ENCODE data around the gene SHISA2. TPM values are rescaled to one million over a fixed set of nuclear protein-coding genes. Genes with fewer than 3 reads are reported as not detected.
"Not testable (repeated sequence)": the region's sequence is repeated elsewhere in the genome, so short reads cannot be mapped to it uniquely, and the experiment has no call there.

The SHISA2 gene
- total RNA-seq = 1.3 and 1.7 TPM in 2 replicates
- long read RNA-seq, partial matches to known transcripts = 0 of 1 reads
- long read RNA-seq, other reads (novel, unspliced or antisense) = 0 of 1 reads

DNA sequence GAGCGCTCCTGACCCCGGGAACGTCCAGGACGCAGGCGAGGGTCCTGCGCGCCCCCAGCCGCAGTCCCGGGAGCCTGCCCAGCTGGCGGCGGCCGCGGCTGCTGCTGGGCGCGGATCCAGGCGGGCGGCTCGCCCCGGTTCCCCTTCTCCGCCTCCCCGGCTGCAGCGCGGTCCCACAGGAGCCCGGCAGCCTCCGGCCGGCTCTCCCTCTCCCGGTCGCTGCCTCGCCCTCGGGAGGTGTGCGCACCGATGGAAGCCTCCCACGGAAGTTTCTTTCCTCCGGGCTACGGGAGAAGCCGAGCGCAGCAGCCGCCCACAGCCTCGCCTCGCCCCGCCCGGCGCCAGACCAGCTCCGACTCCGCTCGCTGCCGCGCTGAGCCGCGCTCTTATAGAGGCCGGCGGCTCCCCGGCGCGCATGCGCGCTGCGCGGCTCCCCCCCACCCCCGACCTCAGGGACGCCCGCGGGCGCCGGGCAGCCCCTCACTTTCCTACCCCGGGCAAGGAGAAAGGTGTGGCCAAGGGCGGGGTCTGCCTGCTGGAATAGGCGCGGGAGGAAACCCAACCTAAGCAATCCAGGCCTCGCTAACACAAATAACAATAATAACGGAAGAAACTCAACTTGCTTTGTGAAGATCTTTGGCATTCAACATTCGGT is at the start of gene SHISA2:
Gene SHISA2, minus strand, starts transcription at position 360 of the 655 bp plus-strand sequence. CDS start 1,041 bp downstream, outside the sequence.
- no peaks in the 10 kb centered on the region for H3K36me3 Mint-ChIP-seq (ENCODE audit: low read depth)
- DNase-seq (ENCODE audit: low read depth, low spot score) = peak; percentile 30
- TF ChIP-seq CTCF (conservative IDR thresholded peaks at IDR 0.05) = no peak
- peaks cover 15% of the 10 kb centered on the region for H3K4me1 Mint-ChIP-seq
- peaks cover 68% of the 10 kb centered on the region for H3K27me3 Mint-ChIP-seq (ENCODE audit: low read depth)
- H3K27ac Mint-ChIP-seq (ENCODE audit: unreplicated experiment) = no peak within 1 kb of the TSS
- H3K9me3 Mint-ChIP-seq = no peaks in the 10 kb centered on the region
- H3K4me3 Mint-ChIP-seq = peak within 1 kb of the TSS; percentile 77

- no peak overlapping the region for H3K27ac Mint-ChIP-seq (ENCODE audit: unreplicated experiment)
- H3K9me3 Mint-ChIP-seq = peaks cover 2% of the 10 kb centered on the region
- H3K27me3 Mint-ChIP-seq (ENCODE audit: low read depth) = peaks cover 6% of the 10 kb centered on the region
- no peak for DNase-seq (ENCODE audit: low read depth, low spot score)
- H3K4me3 Mint-ChIP-seq = no peak overlapping the region
- no peak for TF ChIP-seq CTCF (conservative IDR thresholded peaks at IDR 0.05)
- no peaks in the 10 kb centered on the region for H3K4me1 Mint-ChIP-seq
- peaks cover 4% of the 10 kb centered on the region for H3K36me3 Mint-ChIP-seq (ENCODE audit: low read depth)
These were observed 44.2 kb upstream of the SHISA2 start for GRCh38 chr13:26095846-26096610.

DNA sequence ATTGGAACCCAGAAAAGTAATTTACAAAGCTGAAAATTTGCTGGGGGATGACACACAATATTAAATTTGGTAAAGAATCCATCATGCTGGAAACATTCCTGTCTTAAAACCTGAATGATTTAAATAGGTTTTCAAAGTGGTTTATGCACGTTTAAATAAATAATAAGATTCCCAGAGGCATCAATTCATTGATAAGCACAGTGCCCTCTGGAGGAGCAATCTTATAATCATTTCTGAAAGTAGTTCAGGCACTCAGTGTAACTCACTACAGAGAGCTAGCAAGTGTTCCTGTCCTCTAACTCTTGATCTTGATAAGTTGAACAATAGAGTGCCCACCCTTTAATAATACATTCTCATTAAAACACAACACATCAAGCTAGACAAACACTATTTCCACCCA is 43.5 kb upstream of the SHISA2 start:
- Mint-ChIP-seq H3K27ac (ENCODE audit: unreplicated experiment) (no peak overlapping the region), H3K9me3 (peaks cover 2% of the 10 kb centered on the region), H3K27me3 (ENCODE audit: low read depth) (peaks cover 6% of the 10 kb centered on the region), H3K4me1 (no peaks in the 10 kb centered on the region), H3K4me3 (no peak overlapping the region), H3K36me3 (ENCODE audit: low read depth) (peaks cover 4% of the 10 kb centered on the region)
- no peak for DNase-seq (ENCODE audit: low read depth, low spot score)
- no peak for TF ChIP-seq CTCF (conservative IDR thresholded peaks at IDR 0.05)

DNA sequence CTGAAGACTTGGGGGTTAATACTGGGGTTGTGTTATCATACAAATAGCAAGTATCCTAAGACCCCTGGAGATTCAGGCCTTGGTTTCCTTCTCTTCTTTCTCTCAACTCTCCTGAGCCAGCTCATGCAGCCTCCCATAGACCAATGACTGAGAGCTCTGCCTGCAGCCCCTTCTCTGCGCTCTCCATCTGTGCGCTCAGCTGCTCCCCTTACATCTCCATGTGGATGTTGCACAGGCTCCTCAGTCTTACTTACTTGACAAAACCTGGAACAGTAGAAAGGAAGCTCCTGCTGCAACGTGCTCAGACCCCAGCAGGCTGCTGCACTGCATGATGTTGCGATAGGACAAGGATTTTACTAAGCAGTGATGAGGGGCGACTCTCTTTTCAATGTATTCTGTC is 25.0 kb upstream of the SHISA2 start:
- H3K27ac Mint-ChIP-seq (ENCODE audit: unreplicated experiment); H3K36me3 Mint-ChIP-seq (ENCODE audit: low read depth); H3K4me3 Mint-ChIP-seq; H3K9me3 Mint-ChIP-seq; H3K4me1 Mint-ChIP-seq; DNase-seq (ENCODE audit: low read depth, low spot score): not testable (repeated sequence)
- peaks cover 20% of the 10 kb centered on the region for H3K27me3 Mint-ChIP-seq (ENCODE audit: low read depth)

DNA sequence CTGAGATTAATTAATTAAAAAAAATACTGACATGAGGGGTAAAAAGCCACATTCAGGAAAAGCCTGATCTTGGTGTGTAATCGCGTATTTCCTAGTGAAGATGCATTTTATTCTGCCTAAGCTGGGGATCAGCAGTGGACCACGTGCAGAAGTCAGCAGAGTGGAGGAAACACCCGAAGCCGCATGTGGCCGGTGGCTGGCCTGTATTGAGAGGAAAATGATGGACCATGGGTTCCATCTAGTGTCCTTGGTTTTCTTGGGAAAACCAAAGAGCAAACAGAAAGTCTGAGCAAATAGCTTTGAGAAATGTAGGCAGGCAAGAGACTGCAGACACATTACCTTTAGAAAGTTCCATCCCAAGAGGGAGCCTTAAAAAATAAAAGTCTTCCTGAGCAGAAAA is 23.7 kb upstream of the SHISA2 start:
- no peaks in the 10 kb centered on the region for H3K9me3 Mint-ChIP-seq
- H3K36me3 Mint-ChIP-seq (ENCODE audit: low read depth) = no peaks in the 10 kb centered on the region
- no peak overlapping the region for H3K27ac Mint-ChIP-seq (ENCODE audit: unreplicated experiment)
- peaks cover 18% of the 10 kb centered on the region for H3K27me3 Mint-ChIP-seq (ENCODE audit: low read depth)
- no peak for DNase-seq (ENCODE audit: low read depth, low spot score)
- TF ChIP-seq CTCF (conservative IDR thresholded peaks at IDR 0.05) = no peak
- H3K4me1 Mint-ChIP-seq = no peaks in the 10 kb centered on the region
- H3K4me3 Mint-ChIP-seq = no peak overlapping the region

DNA sequence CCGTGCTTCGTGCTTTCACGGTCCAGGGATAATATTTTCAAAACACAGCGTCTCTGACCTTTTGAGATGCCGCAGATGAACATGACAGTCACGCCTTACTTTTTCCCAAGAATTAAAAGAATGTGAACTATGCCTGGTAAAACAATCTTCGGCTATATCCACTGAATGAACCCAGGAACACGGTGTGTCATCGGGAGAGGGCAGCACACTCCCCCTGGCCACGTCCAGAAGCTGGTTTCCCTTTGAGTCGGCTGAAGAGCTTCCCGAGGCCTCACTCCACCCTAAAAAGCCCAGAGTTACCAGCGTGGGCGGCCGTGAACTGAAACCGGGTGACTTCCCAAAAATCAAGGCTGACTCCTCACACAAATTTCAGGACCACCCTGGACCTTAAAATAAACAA is 22.9 kb upstream of the SHISA2 start:
- TF ChIP-seq CTCF (conservative IDR thresholded peaks at IDR 0.05) = no peak
- Mint-ChIP-seq H3K9me3 (no peaks in the 10 kb centered on the region), H3K4me3 (no peak overlapping the region), H3K36me3 (ENCODE audit: low read depth) (no peaks in the 10 kb centered on the region), H3K27ac (ENCODE audit: unreplicated experiment) (no peak overlapping the region), H3K4me1 (no peaks in the 10 kb centered on the region), H3K27me3 (ENCODE audit: low read depth) (peaks cover 18% of the 10 kb centered on the region)
- no peak for DNase-seq (ENCODE audit: low read depth, low spot score)
